VCaP (cell line): ENCODE data around the gene INSR.

ENCODE experiments used
- H3K27ac ChIP-seq: fragments of 450-650 bp; 2 replicates; pipeline ENCODE4 v1.5.1; 2017
- CTCF ChIP-seq: fragments of 450-650 bp; conservative IDR thresholded peaks from 2 replicates; pipeline ENCODE4 v1.5.1; 2017; ENCODE audit warnings: mild to moderate bottlenecking, moderate library complexity

Gene INSR

GRCh38 chr19:7293762-7294557 is at the start of gene INSR:
Gene INSR, minus strand, starts transcription at chr19:7294414. Its CDS starts 523 bp downstream, at chr19:7293891.
- TF ChIP-seq CTCF: no peak
- H3K27ac ChIP-seq: peak within 1 kb of the TSS; percentile 77

- no peak overlapping the region for H3K27ac ChIP-seq
- no peak for TF ChIP-seq CTCF
These were observed 47.9 kb upstream of the INSR start for GRCh38 chr19:7342143-7342542.

- peak; percentile 83 for TF ChIP-seq CTCF
- H3K27ac ChIP-seq: no peak overlapping the region
These were observed 47.0 kb upstream of the INSR start for GRCh38 chr19:7340959-7341837.

GRCh38 chr19:7337380-7338194 is 43.4 kb upstream of the INSR start:
- no peak for TF ChIP-seq CTCF
- H3K27ac ChIP-seq: no peak overlapping the region

- H3K27ac ChIP-seq: no peak overlapping the region
- TF ChIP-seq CTCF: no peak
These were observed 42.2 kb upstream of the INSR start for GRCh38 chr19:7336321-7336973.

GRCh38 chr19:7333198-7334118 is 39.2 kb upstream of the INSR start:
- TF ChIP-seq CTCF: no peak
- H3K27ac ChIP-seq: no peak overlapping the region
